Epithelial cell of esophagus (primary cell): ENCODE measurements around the gene SLC26A9.
A peak's percentile ranks its signal among the peaks of the same experiment; 100 is the strongest.

ENCODE experiments used
- DNase-seq: peaks from one replicate; pipeline ENCODE4 v3.0.0; 2010; ENCODE audit warnings: low read depth
- H3K4me3 ChIP-seq: 2 replicates; pipeline ENCODE4 v1.5.1; 2011; ENCODE audit warnings: mild to moderate bottlenecking, low read length, control low read depth
- TF ChIP-seq, protein P1 (sequence below): IDR thresholded peaks from 2 replicates; pipeline ENCODE4 v1.5.1; 2011; ENCODE audit warnings: low read depth, mild to moderate bottlenecking, low read length, control low read depth, inconsistent platforms; ENCODE audit not compliant: insufficient read depth; ENCODE audit errors: missing control alignments

Gene SLC26A9

DNA sequence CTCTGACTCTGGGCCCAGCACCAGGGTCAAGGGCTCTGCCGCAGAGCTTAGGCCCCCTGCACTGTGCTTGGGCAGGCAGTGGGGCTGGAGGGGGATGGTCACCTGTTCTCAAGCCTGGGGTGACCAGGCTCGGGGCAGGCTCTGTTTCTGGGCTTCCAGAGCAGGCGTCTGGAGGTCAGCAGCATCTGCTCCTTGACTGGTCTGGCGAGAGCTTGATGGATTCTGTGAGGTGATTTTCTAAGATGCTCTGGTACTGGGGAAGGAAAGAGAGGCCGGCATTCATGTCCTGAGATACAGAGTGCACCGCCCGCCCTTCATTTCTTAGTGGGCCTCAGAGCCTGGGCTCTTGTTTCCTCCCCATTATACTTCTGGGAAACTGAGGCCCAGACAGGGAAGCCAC is 35.4 kb upstream of the SLC26A9 start:
- no peak for DNase-seq
- TF ChIP-seq, protein P1, sequence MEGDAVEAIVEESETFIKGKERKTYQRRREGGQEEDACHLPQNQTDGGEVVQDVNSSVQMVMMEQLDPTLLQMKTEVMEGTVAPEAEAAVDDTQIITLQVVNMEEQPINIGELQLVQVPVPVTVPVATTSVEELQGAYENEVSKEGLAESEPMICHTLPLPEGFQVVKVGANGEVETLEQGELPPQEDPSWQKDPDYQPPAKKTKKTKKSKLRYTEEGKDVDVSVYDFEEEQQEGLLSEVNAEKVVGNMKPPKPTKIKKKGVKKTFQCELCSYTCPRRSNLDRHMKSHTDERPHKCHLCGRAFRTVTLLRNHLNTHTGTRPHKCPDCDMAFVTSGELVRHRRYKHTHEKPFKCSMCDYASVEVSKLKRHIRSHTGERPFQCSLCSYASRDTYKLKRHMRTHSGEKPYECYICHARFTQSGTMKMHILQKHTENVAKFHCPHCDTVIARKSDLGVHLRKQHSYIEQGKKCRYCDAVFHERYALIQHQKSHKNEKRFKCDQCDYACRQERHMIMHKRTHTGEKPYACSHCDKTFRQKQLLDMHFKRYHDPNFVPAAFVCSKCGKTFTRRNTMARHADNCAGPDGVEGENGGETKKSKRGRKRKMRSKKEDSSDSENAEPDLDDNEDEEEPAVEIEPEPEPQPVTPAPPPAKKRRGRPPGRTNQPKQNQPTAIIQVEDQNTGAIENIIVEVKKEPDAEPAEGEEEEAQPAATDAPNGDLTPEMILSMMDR = no peak
- no peak overlapping the region for H3K4me3 ChIP-seq

DNA sequence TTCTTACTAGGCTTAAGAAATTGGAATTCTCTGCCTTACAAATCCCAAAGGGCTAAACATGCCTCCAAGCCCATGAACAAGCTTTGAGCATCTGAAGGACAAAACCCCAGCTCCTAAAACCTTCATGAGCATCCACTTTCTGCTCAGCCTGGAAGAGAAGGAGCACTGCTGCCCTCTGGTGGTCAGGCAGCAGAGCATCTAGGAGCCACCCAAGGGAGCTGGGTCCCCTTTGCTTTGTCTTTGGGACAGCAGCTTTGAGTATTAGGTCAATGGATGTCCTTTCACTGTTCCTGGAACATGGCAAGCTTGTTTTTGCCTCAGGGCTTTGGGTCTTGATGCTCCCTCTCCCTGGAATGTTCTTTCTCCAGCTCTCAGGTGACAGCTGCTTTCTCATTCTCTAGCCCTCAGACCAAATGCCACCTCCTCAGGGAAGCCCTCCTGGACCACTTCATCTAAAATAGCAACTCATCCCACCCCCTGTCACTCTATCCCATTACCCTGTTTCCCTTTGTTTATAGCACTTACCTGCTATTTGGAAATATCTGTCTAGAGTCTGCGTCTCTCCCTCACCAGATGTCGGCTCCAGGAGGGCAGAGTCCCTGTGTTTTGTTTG is 34.3 kb upstream of the SLC26A9 start:
- TF ChIP-seq, protein P1 = peak; percentile 99
- H3K4me3 ChIP-seq = no peak overlapping the region
- DNase-seq = peak; percentile 82

DNA sequence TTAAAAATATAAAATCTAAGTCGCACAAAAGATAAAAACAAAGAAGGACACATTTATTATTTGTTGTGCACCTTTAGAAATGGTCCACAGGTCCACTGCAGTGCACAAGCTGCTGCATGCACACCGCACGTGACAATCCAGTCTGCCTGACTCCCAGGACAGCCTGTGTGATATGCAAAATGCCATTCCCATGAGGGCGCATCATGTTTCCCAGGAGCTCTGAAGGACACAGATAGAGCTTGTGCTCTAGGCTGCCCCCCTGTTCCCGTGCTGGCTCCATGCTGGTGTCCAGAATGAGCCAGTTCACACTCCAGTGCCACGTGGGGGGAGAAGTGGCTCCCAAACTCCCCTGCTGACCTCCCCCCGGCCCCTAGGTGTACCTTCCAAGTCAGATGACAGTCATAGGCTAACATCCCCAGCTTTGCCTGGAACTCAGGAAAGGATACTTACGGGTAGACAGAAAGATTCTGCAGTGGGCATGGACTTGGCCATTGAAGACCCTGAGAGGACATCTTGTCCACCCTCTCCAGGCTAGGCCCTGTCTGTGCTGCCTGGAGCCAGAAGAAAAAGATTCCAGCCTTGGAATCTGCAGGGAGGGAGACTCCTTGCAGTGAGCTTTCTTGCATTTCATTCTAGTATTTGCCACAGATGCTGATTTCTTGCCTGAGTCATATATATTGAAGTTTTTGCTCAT is 33.6 kb upstream of the SLC26A9 start:
- DNase-seq = peak; percentile 83
- H3K4me3 ChIP-seq = no peak overlapping the region
- TF ChIP-seq, protein P1 = peak; percentile 14

DNA sequence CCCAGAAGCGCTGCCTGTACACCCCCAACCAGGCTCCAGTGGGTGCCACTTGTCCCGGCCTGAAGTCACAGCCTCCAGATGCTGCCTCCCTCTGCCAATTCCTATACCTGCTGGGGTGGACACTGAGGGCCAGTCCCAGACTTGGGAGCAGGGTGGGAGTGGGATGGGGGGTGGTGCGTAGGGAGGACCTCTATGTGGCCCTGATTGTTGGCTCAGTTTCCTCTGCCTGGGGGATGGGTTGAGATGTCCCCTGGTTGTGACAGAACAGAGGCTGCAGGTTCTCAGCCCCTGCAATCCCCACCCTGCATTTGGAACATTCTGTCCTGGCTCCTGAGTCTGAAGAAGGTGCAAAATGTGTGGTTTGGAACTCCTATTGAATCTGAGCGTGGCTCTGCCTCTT is 32.8 kb upstream of the SLC26A9 start:
- TF ChIP-seq, protein P1 = no peak
- H3K4me3 ChIP-seq = no peak overlapping the region
- no peak for DNase-seq

DNA sequence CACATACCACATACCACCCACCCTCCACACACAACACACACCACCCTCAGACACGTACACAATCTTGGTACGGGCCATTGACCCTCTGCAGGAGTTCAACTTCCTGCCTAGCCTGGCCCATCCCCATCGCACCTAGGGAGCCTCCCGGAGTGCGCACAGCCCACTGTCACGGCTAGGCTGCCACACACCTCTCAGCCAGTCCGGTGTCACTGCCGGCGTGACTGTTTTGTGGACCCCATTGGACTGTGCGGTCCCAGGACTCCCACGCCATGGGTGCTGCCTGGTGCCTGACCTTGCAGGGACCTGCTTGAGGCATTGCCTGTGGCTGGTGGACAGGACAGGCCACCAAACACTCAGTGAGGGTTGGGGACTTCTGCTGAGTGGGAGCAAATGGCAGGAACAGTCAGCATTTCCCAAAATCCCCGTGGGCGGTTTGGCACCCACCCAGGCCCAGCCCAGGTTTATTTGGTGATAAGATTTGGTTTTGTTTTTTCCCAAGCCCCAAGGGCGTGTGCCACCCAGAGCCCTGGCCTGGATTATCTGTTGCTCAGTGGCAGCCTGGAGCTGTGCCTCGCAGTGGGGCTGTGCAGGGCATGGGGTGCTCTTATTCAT is 32.2 kb upstream of the SLC26A9 start:
- no peak overlapping the region for H3K4me3 ChIP-seq
- TF ChIP-seq, protein P1 = no peak
- DNase-seq = no peak

DNA sequence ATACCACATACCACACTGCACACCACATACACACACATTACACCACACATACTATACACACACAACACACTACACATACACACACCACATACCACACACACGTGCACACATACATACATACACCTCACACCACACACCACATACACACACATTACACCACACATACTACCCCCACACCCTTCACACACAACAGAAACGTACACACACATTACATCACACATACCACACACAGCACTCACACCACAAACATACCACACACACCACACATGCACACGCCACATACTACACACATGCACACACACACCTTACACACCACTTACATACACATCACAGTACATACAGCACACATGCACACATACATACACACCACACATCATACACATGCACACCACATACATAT is 31.5 kb upstream of the SLC26A9 start:
- no peak for DNase-seq
- TF ChIP-seq, protein P1 = no peak
- H3K4me3 ChIP-seq = no peak overlapping the region
